Dedifferentiated amniotic fluid mesenchymal stem cell (primary cell): ENCODE measurements around the gene CNPY4.

Experiments
- DNase-seq: peaks from one replicate; pipeline ENCODE4 v3.0.0-alpha.2; 2016; ENCODE audit errors: extremely low spot score

Gene CNPY4

DNA sequence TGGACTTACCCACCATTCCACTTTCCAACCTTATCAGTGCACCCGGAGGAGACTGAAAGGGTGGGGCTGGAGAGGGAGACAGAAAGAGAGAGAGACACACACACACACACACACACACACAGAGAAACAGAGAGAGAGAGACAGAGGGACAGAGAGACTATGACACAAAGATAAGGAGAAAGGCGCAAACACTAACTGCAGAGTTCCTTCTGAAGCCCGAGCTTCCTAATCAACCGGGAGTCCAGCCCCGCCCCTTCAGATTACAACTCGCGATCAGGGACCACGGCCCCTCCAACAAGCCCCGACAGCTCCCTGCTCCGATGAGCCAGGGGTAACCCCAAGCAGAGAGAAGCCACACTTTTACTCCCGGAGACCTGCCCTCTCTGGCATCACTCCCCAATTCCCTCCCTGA is 48.5 kb downstream of the CNPY4 start:
- no peak for DNase-seq

- DNase-seq: no peak
These were observed 49.9 kb downstream of the CNPY4 start for GRCh38 chr7:100169147-100169850.

DNA sequence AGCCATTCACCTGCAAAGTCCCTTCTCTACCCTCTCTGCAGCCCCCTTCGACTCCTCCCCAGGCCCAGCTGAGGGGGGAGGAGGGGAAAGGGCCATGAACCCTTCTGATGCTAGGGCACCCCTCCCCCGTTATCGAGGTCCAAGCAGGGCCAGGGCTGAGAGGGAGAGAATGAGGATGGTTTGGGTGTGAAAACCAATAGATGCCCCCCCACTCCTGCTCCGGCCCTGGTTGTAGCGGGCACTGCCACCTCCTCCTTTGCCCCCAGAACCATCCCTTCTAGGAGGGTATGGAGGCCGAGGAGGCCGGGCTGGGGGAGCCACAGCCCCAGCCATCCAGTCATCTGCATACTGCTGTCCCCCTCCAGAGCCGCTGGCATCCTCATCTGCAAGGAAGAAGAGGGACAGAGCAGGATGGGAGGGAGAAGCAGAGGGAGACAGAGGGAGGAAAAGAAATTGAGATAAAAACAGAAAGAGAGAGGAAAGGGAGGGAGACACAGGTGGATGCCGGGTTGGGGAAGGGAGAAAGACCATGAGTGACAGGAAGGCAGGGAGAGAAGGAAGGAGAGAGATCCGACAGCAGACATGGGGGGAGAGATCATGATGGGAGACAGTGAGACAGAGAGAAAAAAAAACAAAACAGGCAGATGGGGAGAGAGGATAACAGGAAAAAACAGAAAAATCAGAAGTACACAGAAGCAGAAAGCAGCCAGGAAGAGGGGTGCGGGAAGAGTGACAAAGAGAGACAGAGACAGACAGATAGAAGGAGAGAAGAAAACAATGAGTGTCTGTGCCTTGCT is 50.9 kb downstream of the CNPY4 start:
- no peak for DNase-seq

DNA sequence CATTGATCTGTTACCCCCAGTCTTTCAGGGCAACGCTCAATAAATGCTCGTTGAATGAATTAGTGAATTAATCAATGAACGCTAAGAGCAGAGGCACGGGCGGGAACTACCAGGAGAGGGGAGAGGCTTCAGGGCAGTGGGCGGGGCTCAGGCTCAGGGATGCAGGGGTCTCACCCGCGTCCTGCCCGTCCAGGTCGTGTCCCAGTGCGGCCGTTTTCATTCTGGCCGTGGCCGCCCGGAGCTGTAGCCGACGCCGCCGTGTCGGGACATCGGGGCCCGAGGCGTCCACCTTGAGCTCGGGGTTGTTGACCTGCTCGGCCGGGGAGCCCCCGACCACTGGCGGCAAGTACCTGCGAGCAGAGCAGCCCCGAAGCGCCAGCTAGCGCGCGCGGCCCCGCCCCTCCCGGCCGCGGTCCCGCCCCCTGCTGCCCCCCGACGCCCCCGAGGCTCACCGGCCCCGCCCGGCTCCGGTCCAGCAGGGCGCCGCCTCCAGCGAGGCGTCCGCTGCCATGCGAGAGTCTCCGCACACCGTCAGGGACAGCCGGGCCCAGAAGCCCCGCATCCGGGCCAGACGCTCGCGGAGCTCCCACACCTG is 51.8 kb downstream of the CNPY4 start:
- DNase-seq: no peak

GRCh38 chr7:100171840-100172239 is 52.4 kb downstream of the CNPY4 start:
- no peak for DNase-seq

DNA sequence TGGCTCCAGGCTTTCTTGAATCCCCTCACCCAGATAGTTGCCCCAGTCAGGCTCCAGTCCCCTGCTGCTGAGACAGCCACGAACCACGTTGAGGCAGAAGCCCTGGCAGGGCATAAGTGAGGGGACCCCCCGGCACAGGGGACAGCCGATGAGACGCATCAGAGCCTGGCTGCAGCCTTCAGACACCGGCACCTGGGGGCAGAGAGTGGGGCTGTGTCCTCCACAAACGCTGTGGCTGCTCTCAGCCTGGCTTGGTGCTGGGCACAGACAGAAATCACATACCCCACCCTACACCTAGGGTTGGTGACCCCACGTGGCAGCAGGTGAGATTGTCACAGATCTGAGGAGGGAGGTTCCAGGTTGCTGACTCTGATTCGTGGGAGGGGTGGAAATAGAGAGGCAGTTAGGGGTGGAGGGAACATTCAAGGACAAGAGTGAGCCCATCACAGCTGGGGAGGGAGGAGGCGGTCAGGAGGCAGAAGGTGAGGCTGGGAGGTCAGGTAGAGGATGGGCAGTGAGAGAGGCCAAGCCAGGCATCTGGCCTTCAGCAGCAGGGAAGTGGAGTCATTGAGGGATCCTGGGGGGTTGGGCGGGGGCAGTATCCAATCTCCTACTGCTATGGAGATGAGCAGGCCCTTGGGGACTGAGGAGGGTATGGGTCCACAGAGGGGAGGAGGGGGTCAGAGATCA is 54.5 kb downstream of the CNPY4 start:
- DNase-seq: no peak

GRCh38 chr7:100174582-100174981 is 55.1 kb downstream of the CNPY4 start:
- DNase-seq: no peak
